ENCODE results near the gene LRP1B.

The LRP1B gene

DNA sequence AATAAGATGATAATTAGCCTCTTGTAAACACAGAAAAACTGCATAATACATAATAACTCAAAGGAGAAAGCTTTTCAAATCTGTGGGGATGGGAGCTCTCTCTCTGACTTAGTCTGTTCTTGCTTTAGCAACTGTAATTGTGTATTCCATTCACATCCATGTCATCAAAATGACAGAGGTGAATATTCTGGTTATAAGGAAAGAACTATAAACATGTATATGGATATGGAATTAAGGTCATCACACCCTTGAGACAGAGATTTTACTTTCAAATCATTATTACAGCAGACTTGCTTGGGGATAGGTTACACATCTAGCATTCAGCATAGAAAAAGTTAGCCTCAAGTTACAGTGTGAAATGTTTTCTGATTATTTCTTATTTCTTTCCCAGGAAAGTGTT, 497.7 kb downstream of the LRP1B start:
- no peak for DNase-seq

- DNase-seq: no peak
These were observed 500.3 kb downstream of the LRP1B start for GRCh38 chr2:141630407-141630930.

- DNase-seq: no peak
These were observed 510.4 kb downstream of the LRP1B start for GRCh38 chr2:141620372-141620771.

DNA sequence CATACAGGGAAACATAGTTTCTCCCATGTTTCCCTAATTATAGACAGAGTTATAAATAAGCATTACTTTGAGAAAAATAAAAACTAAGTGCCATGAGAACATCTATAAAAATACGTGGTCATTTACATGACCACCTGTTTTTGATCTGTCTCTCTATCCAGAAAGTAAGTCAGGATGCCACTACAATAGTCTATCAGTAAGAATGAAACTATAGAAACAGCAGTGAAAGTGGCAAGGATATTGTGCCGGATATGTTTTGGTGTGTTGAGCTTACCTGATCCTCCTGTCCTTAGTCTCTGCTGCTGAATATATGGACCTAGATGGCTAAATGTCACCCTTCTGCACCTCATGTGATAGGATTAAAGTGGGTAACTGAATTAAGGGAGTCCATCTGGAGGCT, 512.4 kb downstream of the LRP1B start:
- DNase-seq: no peak

DNA sequence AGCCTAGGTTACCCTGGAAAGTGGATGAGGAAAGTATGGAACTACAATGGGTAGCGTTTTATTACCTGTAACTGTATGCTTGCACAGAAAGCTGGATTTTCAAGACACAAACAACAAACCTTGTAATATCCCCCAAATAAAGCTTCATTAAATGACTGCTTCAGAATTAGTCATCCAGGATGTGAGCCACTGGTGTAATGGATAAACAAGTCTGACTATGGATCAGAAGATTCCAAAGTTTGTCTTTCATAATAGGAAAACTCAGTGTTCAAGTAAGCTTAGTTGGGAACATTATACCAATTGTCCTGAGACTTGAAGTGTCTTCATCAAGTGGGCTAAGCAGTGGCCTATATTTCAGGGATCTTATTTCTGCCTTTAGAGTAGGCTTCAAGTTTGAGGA, 518.8 kb downstream of the LRP1B start:
- DNase-seq: no peak

DNA sequence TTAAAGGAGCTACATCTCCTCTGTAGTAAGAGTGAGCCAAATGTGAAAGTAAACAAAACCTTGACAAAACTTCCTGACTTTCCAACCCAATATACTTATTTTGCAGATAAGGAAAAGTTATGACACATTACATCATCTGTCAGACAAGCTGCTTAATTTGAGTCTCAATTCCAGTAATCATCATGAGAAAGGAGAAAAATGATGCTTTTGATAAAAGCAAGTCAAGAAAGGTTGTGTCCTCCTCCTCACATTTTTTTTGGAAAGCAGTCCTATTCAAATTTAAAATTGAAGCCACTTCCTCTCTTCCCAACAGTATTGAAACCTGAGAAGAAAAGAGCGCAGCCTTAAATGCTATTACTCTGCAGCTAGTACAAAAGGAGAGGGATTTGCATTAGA, 519.6 kb downstream of the LRP1B start:
- DNase-seq: no peak

GRCh38 chr2:141610564-141611175, 520.1 kb downstream of the LRP1B start:
- no peak for DNase-seq

GRCh38 chr2:141605163-141605562, 525.7 kb downstream of the LRP1B start:
- no peak for DNase-seq

- DNase-seq: no peak
These were observed 529.2 kb downstream of the LRP1B start for GRCh38 chr2:141601511-141602152.

GRCh38 chr2:141599721-141600120, 531.1 kb downstream of the LRP1B start:
- DNase-seq: no peak

GRCh38 chr2:141598982-141599381, 531.8 kb downstream of the LRP1B start:
- DNase-seq: no peak

DNA sequence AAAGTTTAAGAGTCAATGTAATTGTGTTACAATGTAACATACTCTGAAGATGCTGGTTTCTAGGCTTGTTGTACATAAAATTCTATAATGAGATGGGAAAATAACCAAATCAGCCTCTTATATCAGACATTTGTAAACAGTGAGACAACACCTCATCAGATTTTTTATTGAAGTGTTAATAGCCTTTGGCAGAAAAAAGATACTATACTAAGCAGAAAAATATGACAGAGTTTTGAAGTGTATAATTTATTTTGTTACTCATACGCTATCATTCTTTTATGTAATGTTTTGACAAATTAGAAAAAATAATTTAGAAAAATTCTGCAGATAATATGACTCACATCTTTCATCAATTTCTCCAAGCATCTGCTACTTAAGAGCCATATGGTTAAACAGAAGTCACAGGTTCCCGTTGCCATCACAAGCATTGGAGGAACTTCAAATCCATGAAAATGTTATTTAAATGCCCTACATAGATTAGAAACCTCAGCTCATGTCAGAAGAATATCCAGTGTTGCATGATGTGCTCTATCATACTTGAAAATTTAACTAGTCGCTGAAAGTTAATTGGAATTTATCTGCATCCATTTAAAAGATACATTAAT, 535.4 kb downstream of the LRP1B start:
- no peak for DNase-seq

GRCh38 chr2:141591787-141592186, 539.0 kb downstream of the LRP1B start:
- no peak for DNase-seq

DNA sequence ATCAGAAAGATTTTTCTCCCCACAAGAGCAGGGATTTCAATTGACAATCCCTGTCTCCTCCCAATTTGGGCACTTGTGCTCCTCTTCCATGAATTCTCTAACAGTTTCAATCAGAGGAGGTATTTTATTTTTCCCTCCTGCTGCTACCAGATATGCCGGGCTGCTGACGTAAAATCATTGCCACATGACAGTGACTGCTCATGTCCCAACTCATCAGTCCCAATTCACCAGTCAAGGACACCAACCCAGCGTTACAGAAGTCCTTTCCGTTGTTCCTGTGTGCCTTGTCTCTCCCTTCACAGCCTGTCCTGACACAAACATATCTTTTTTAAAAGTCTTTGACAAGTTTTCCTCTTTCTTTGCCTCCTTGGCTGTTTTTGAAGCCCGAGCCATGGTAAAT, 540.2 kb downstream of the LRP1B start:
- DNase-seq: no peak

DNA sequence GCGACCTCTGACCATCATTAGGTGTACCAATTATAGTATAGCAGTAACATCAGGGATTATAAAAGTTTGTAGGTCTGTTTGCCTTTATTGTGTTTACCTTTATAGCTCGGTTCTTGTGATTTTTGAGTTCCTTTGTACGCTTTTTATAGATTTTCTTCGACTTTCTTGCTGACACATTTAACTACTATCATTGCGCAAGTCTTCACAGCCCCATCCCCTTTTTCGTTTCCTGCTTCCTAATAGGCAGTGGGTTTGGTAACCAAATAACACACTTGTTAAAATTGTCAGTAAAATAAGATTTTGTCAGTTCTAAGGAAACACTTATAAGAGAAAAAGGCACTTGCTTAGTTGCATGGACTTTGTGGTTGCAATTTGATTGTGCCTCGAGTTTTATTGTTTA, 541.5 kb downstream of the LRP1B start:
- DNase-seq: no peak

DNA sequence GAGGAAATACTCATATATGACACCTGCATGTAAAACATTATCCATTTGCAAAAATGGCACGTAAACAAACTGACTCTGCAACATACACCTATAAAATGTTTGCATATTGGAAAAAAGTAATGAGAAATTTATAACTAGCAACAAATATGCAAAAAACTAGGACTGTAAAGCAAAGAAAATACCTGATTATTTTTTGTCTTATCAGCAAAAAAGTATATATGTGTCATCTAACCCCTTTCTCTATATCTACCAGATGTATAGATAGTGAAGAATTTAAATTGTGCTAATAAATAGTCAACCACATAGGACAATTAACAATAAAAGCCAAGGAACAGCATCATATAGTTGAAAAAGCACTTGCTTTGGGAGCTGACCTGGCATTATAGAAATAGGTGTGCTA, 543.8 kb downstream of the LRP1B start:
- no peak for DNase-seq

DNA sequence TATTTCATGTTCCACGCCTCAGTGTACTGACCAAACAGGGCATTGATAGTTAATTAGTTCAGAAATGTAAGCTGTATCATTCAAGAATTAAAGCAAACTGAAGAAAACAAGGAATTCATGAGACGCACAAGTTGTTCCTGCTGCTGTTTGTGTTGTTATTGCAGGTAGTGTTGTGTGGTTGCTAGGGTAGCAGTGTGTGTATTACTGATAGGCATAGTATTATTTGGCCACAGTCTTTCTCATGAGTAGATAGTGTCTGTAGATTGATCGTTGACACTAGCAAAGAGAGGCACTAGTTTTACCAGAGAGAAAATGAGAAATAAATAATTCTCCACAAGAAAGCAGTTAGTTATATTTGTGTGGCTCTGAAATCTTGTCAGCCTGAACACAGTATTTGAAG, 548.6 kb downstream of the LRP1B start:
- DNase-seq: no peak

GRCh38 chr2:141579071-141579470, 551.7 kb downstream of the LRP1B start:
- no peak for DNase-seq

DNA sequence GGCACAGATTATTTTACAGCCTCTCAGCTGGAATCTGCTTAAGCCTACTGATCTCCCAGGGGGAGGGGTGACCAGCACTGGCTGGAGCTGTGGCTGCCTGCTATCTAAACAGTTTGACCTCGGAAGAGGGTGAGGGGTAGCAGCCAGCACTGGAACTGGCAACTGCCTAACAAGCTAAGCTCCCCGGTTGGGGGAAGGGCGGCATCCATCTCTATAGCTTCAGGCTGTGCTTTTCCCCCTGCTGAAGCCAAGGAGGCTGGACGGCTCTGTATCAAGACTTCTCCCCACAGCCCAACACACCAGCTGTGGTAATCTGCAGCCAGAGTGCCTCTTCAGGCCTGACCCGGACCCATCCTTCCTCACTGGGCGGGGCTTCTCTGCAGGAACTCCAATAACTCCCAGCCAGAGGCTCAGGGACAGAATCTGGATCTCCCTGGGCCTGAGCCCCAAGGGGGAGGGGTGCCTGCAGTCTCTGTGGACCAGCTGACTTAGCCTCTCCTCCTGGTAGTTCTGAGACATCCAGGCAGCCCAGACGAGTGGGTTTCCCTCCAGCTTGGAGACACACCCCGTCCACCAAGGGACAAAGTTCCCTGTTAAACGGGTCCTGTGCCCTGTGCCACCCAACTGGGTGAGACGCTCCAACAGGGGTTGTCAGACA, 560.2 kb downstream of the LRP1B start:
- no peak for DNase-seq

GRCh38 chr2:141569941-141570340, 560.9 kb downstream of the LRP1B start:
- no peak for DNase-seq

DNA sequence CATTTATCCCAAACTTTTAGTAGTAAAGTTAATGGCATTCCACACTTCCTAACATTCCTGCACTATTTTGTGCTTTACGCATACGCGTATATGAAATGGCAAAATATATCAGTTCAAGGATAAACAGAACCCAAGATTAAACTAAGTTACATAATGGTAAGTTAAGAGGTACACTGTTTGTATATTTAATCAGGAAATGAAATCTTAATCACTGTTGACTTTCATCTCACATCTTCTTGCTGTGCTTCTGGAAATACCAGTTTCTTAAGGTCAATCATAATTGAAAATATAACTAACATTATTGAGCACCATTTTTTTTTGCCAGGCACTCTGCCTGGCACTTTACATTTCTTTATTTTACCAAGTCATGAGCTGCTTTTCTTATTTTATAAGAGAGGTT, 565.2 kb downstream of the LRP1B start:
- no peak for DNase-seq

GRCh38 chr2:141560723-141561122, 570.1 kb downstream of the LRP1B start:
- no peak for DNase-seq

DNA sequence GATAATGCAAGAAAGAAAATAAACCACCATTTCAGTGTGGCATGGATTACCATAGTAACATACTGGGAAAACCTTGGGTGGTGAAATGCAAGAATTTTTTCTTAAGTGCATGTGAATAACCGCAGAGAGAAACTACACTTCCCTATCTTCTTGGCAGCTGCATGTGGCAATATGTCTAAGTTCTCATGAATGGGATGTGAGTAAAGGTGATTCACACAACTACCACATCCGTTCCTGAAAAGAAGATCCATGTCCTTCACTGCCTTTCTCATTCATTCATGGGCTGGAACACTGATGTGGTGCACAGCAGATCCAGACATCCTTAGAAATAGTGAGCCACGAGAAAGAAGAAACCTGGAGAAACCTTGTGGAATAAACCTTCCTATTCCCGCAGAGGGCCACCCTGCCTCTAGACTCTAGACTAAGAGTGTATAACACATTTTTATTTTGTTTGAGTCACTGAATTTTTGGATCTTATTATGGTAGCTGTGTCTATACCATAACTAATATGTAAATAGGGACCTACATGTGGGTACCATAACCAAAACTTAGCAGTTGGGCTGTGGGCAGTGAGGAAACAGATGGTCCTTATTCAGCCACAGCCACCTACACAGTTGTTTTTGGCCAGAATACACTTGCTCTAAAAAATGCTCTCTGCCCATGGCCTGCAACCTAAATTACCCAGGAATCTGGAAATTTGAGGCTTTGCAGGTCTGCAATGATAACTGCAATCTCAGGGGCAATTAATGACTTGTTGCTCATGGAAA, 573.3 kb downstream of the LRP1B start:
- DNase-seq: no peak

Measured in activated CD4-positive, CD25-positive, alpha-beta regulatory T cell treated with anti-CD3 and anti-CD28 coated beads, Interleukin-2, amount 50 U/mL, for 72 hours (primary cell).